GM04504 (cell line): ENCODE measurements around the gene SRSF6.
"Not testable (repeated sequence)": the region's sequence is repeated elsewhere in the genome, so short reads cannot be mapped to it uniquely, and the experiment has no call there.

Experiments
- DNase-seq: peaks from one replicate; pipeline ENCODE4 v3.0.0-alpha.2; 2012; ENCODE audit warnings: low read depth

SRSF6 gene

DNA sequence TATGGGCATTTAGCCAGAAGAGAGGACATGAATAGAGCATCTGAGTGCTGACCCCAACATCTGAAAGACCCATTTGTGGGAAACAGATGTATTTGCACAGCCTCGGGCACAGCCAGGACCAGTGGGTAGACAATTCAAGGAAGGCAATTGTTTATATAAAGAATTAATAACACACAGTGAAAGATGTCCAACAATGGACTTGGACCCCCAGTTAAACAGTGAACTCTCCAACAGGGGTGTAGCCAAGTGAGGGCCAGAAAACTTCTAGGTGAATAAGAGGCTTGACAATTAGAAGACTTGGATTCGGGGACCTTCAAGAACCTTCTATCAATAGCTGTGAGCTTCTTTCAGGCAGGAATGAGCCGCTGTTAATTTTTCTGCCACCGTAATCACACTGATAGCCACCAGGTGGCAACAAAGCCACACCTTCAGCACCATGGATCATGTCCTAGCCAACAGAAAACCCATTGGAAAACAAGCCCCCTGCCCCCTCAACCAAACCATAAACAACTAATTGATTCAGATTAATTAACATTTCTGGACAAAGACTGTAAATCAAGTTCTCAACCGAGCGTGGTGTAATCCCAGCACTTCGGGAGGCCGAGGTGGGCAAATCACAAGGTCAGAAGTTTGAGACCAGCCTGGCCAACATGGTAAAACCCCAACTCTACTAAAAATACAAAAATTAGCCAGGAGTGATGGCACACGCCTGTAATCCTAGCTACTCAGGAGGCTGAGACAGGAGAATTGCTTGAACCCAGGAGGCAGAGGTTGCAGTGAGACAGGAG lies 8.8 kb upstream of the SRSF6 start:
- peak; percentile 16 for DNase-seq

- no peak for DNase-seq
Observed at GRCh38 chr20:43450841-43451799, 6.6 kb upstream of the SRSF6 start.

- DNase-seq, result no peak
Observed at GRCh38 chr20:43452404-43453126, 5.1 kb upstream of the SRSF6 start.

DNA sequence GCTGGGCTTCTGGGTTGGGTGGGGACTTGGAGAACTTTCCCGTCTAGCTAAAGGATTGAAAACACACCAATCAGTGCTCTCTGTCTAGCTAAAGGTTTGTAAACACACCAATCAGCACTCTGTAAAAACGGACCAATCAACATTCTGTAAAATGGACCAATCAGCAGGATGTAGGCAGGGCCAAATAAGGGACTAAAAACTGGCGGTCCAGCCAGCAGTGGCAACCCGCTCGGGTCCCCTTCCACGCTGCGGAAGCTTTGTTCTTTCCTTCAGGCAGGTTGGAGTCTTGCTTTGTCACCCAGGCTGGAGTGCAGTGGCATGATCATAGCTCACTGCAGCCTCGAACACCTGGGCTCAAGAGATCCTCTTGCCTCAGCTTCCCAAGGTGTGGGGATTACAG lies 1.4 kb upstream of the SRSF6 start:
- not testable (repeated sequence) for DNase-seq

- peak; percentile 83 for DNase-seq
Observed at GRCh38 chr20:43456809-43457639, 672 bp upstream of the SRSF6 start.

DNA sequence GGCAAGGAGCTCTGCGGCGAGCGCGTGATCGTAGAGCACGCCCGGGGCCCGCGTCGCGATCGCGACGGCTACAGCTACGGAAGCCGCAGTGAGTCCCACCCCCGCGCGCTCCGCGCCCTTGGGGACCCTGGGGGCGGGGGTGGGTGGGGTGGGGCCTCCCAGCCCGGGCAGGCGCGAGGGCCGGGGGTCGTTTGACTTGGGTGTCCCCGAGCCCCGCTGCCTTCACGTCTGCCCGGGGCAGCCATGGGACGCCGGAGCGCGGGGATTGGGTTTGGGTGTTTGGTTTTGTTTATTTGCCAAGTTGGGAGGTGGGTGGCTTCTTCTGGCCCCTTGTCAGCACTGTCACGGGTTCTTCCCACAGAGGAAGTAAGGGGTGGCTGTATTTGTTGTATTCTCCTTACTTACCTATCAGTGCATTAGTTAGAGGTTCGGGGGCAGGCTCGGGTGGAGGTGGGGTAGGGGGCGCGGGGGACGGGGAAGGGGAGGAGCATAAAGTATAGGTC lies 777 bp downstream of the SRSF6 start:
- DNase-seq, result no peak

DNA sequence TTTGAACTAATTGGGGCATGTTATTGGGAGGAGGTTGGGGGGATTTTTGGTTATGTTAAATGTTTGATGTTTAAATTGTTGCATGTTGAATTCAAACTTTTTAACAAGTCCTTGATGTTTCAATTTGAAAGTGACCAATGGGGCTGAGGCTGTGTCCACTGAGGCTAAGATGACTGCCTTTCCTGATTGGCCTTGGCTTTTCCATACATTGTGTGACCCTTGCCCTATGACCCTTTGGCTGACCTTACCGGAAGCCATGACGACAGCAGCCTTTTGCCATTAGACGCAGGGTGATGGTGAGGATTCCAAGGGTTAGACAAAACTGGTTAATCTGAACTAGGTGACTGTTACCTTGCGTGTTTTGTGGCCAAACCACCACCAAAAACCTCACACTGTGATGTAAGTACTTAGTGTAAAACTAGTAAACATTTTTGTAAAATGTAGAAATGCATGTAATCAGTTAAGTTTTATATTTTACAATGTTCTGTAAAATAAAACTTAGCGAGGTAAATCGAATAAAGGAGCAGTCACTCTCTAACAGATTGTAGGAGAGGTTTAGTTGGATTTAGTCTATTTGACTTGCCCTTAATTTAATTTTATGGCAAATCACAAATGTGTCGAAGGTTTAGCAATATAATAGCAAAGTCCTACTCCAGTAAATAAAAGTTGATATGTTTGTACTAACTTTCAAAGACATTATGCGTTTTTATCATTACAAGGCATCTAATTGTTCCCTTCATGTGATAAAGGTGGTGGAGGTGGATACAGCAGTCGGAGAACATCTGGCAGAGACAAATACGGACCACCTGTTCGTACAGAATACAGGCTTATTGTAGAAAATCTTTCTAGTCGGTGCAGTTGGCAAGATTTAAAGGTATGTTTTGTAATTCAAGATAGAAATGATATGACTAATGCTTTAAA lies 1.6 kb downstream of the SRSF6 start:
- DNase-seq, result no peak

GRCh38 chr20:43460172-43460829 lies 2.6 kb downstream of the SRSF6 start:
- DNase-seq, result no peak

GRCh38 chr20:43460830-43461200 lies 3.1 kb downstream of the SRSF6 start:
- no peak for DNase-seq

GRCh38 chr20:43461894-43462659 lies 4.4 kb downstream of the SRSF6 start:
- no peak for DNase-seq

GRCh38 chr20:43462660-43463526 lies 5.2 kb downstream of the SRSF6 start:
- DNase-seq, result no peak

DNA sequence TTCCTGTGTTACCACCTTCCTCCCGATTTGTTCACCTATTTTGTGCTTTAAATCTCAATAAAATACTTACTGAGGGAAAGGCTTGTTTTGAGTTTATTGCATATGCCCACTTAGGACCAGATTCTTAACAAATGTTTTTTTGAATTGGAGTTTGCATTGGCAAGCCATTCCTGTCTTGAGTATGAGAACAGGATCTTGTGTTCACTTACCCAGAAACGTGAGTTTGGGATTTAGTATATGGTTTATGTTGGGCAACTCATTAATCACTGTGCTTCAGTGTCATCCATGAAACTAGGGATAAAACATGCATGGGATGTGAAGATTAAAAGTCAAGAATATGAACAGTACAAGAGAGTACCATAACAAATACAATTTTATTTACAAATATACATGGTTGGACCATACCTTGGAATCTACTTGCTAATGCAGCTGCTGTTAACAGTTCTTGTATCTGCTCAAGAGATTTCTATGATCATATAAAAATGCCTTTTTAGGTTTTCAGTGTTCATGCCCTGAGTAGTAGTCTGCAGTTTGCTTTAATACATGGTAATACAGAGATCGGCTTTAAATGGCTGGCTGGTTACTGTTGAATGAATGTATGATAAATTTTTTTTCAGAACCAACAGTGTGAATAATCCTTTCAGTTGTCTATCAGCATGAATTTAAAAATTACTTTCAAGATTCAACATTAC lies 6.0 kb downstream of the SRSF6 start:
- no peak for DNase-seq

GRCh38 chr20:43464219-43464790 lies 6.6 kb downstream of the SRSF6 start:
- no peak for DNase-seq

- no peak for DNase-seq
Observed at GRCh38 chr20:43465625-43465943, 7.9 kb downstream of the SRSF6 start.

DNA sequence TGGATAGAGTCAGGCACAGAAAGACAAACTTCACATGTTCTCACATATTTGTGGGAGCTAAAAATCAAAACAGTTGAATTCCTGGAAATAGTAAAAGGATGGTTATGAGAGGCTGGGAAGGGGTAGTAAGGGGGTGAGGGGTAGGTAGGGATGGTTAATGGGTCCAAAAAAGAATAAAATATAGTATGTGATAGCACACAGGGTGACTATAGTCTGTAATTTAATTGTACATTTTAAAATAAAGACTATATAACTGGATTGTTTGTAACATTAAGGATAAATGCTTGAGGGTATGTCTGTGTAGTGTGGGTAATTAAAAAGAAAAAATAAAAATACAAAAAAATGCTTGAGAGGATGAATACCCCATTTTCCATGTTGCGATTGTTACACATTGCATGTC lies 9.9 kb downstream of the SRSF6 start:
- no peak for DNase-seq

DNA sequence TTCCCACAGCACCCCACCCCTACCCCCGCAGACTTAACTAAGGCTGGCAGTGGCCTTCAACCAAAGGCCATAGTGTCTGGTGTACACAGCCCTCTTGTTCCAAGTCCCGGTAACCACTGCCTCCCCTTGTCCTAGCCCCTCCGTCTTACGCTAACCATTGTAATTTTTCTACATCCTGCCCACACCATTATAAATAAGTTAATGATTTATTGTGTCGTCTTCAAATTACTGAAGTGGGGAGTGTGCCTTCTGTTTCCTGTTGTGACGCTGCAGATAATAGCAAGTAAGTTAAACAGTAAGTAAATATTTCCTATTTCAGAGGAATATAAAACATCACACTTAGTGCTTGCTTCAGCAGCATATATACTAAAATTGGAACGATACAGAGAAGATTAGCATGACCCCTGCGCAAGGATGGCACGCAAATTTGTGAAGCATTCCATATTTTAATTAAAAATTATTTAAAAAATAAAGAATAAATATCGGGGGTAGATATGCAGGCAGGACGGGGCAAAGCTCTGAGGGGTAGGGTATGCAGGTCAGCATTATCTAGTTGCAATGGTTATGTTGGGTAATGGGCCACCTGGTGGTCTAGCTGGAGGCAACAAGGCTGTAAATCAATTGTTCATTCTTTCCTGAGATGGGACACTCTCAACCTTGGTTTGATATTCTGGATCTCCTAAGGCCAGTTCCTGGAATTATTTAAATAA lies 15.1 kb downstream of the SRSF6 start:
- no peak for DNase-seq

- no peak for DNase-seq
Observed at GRCh38 chr20:43473381-43473704, 15.6 kb downstream of the SRSF6 start.
